Renal cortex interstitium (tissue), 11 donors: ENCODE measurements around the gene DIO3. TPM values are rescaled to one million over a fixed set of nuclear protein-coding genes. Genes with fewer than 3 reads are reported as not detected.
"Not testable (repeated sequence)": the region's sequence is repeated elsewhere in the genome, so short reads cannot be mapped to it uniquely, and the experiment has no call there.

Experiments used
- DNase-seq, 11 donors: peaks; one replicate each; pipeline ENCODE4 v3.0.0-alpha.2; 2013; ENCODE audit warnings: low read depth in 9 of 11, low spot score in 4 of 11; ENCODE audit errors: extremely low read depth in 1 of 11
- polyA plus RNA-seq, 3 donors: library from polyadenylated mRNA; unstranded; fragments of 120-200 nt; gene quantifications; one replicate each; pipeline ENCODE4 v1.2.1, GENCODE V29; 2013; ENCODE audit not compliant: insufficient read length in 3 of 3

Gene DIO3
- polyA plus RNA-seq, 3 donors = 0.08 to 0.16 (median 0.16) TPM

DNA sequence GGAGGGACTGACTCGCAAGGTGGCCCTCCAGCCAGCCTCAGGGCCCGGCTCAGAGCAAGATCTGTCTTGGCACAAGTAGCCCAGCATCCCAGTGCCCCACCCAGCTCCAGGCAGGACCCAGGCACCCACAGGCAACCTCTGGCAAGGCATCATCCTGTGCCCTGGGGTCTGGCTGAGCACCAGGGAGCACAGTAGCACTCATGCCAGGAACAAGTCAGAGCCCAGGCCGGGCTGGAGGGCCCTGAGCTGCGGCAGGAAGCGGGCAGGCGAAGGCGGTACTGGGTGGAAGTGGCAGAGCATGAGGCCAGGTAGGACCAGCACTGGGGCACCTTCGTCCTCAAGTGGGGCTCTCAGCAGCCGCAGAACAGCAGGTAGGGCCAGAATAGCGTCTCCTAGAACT lies 5.2 kb upstream of the DIO3 start:
- DNase-seq = no peak

DNA sequence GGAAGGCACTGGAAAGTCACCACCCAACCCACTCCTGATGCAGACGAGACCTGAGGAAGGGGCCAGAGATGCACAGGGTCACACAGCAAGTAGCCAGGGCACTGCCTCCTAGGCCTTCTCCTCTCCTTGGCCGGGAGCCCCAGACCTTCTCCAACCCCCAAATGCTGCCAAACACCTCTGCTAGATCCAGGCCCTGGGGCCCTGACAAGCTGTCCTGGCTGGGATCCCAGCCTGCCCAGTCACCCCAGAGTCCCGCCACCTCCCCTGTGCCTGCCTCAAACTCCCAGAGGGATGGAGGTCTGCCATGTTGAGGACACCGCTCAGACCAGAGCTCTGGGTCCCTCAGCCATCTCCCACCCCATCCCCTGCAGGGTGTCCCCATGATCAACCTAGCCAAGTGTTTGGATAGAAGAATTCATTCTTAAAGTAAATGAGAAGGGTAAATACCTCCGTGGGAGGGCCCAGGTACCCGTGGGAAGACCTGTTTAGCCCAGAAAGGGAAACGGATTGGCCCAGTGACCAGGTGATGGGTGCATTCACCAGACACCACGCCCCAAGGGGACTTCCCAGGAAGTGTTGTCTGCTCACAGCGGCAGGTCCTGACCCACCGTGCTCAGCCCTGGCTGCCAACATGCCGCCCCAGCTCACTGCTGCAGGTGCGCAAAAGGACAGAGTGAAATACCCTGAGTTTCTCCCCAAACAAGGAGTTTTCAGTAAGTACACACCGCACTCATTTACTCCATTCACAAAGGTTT lies 4.6 kb upstream of the DIO3 start:
- DNase-seq = no peak

DNA sequence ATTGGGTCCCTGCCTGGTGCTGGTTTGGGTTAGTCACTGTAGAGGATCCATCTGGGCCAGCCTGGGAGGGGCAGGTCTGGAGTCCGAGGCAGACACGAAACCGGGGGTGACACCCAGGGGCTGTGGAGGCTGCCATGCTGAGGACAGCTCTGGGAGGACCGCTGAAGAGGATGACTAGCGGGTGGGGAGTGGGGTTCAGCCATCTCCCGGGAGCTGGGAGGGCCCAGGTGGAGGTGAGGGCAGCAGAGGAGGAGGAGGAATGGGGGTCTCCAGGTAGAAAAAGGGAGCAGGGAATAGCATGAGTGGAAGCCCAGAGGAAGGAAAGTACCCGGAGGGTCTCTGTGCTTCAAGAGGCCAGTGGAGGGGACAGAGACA lies 4.0 kb upstream of the DIO3 start:
- DNase-seq = no peak

- DNase-seq = no peak
These were observed 3.2 kb upstream of the DIO3 start for GRCh38 chr14:101557811-101558738.

- DNase-seq = no peak
These were observed 2.5 kb upstream of the DIO3 start for GRCh38 chr14:101558739-101559240.

DNA sequence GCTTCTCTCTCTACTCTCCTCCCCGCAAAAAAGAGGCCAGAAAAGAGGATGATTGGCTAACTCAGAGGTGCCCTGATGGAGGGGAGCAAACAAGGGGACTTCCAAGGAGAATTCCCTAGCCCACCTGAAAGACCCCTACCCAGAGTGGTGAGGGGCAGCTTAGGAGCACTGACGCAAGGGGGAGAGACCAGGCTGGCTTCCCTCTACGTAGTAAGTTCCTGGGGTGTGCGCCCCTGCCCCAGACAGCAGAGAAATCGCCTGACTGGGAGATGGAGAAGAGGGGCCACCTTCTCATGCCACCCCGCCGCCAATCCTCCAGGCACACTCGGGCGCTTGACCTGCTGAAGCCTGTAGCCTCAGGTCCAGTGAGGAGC lies 2.1 kb upstream of the DIO3 start:
- DNase-seq = no peak

GRCh38 chr14:101559624-101560533 lies 1.4 kb upstream of the DIO3 start:
- no peak for DNase-seq

- no peak for DNase-seq
These were observed 671 bp upstream of the DIO3 start for GRCh38 chr14:101560534-101561113.

- DNase-seq = no peak
These were observed 699 bp downstream of the DIO3 start for GRCh38 chr14:101561897-101562490.

GRCh38 chr14:101562659-101563351 lies 1.5 kb downstream of the DIO3 start:
- DNase-seq = no peak

DNA sequence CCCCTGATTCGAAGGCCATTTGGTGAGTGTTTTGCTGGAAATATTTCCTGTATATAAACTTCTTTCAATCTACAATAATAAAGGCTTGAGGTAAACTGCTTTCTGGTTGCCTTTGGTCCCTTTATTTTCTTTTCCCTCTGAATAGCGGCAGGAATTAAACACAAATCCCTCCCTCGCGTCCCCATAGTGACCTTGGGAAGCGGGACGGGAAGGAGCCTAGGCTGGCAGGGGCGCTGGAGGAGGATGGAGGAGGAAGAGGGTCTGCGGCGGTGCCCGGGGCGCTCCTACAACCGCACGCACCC lies 2.0 kb downstream of the DIO3 start:
- DNase-seq = no peak

DNA sequence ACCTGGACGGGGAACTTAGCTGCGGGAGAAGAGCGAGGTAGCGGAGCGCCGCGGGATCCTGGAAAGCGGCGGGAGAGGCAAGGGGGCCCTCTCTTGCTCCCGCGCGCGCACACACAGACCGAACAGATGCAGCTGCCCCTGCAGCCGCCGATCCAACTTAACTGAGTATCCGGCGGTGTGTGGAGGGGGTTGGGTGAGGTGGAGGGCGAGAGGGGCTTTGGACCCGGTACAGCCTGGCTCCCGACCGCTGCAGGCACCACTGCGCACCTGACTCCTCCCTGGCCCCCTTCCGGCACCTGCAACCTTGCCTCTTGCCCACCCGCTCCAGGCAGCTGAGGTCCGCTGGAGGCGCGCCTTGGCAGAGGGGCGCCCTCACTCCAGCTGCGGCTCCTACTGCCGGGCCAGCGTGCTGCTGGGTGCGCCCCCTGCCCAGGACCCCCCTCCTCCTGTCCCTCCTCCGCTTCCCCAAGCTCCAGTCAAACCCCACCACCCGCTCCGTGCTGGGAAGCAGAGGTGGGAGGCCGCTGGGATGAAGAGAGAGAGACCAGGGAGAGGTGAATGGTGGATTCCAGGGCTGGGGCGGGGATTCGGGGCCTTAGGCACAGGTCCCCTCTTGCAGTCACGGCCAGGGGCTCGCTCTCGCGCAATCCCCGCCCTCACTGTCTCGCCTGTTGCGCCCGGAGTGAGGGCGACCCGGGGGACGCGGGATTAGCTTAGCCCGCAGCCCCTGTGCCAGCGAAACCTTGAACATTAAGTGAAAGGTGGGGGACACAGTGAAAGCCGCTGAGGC lies 2.6 kb downstream of the DIO3 start:
- no peak for DNase-seq

DNA sequence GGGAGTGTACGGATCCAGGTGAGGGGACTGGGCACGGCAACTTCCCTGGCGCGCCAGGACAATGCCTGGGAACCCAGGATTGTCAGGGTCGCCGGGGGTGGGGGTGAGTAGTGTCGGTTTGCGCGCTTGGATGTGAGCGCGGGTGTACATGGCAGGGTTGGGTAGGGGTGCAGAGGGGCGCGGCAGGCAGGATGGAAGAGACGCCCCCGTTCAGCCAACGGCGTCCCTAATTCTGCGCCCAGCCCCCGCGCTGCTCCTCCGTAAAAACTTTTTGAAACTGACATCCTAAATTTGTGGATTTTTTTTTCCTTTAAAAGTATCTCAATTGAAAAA lies 3.1 kb downstream of the DIO3 start:
- DNase-seq = no peak

DNA sequence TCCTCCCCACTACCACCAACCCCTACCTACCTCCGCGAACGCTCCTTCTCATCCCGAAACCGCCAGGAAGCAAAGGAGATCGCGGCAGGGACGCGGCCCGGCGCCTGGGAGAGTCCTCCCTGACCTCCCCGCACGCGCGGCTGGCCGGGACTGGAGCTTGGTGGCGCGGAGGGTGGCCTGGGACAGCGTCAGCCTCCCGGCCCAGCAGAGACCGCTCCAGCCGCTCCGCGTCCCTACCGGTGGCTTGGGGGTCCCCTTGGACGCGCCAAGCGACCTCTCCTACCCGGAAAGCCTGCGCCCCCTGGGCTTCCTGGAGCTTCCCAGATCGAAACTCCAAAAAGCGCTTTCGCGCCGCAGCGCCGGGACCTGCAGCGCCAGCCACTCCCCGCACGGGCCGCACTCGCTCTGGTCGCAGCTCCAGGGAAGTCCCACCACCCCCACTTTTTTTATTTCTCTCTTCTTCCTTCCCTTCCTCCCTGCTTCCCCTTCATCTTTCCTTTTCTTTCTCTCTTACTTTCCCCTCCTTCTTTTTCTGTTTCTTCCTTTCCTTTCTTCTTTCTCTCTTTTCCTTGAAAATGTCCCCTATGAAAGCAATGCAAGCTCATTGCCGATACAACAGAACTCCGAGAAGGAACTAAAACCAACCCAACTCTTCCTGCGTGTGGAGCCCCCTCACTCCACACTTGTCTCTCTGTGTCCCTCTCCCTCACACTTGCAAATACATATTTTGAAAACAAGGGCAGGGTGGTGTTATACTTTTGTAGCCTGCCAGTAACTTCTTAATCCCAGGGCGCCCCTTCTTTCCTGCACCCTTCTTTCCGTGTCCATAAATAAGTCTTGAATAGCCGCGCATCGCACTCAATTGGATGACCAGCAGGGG lies 3.8 kb downstream of the DIO3 start:
- no peak for DNase-seq

GRCh38 chr14:101567252-101567651 lies 6.0 kb downstream of the DIO3 start:
- no peak for DNase-seq

- DNase-seq = no peak
These were observed 9.7 kb downstream of the DIO3 start for GRCh38 chr14:101571004-101571403.

DNA sequence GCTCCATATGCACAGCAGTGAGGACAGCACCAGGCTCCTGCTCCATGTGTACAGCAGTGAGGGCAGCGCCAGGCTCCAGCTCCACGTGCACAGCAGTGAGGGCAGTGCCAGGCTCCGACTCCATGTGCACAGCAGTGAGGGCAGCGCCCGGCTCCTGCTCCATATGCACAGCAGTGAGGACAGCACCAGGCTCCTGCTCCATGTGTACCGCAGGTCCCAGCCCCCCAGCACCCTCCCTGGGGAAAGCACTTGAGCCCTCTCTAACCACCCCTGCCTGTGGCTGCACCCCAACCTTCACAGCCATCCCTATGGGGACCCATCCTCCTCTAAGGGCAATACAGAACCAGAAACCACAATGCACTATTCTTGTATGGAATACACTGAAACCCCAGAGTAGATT lies 11.2 kb downstream of the DIO3 start:
- DNase-seq = not testable (repeated sequence)
